Right atrium auricular region (tissue), 2 donors: ENCODE results near the gene PRKCE. TPM values are rescaled to one million over a fixed set of nuclear protein-coding genes. Genes with fewer than 3 reads are reported as not detected.

Experiments
- DNase-seq: peaks from one replicate; pipeline ENCODE4 v3.0.0-alpha.2; 2019; ENCODE audit warnings: low spot score
- H3K27ac ChIP-seq, 2 donors: fragments of 200-600 bp; sonication (generic); 1 replicate in 1 of 2; 2 replicates in 1 of 2; pipeline ENCODE4 v1.5.1; 2016 to 2019
- H3K27me3 ChIP-seq, 2 donors: fragments of 200-600 bp; sonication (generic); one replicate each; pipeline versions ENCODE4 v1.5.1 to v1.6.0; 2017 to 2019
- H3K36me3 ChIP-seq: fragments of 200-600 bp; sonication (generic); one replicate; pipeline ENCODE4 v1.5.1; 2016
- H3K4me1 ChIP-seq, 2 donors: fragments of 200-600 bp; sonication (generic); one replicate each; pipeline versions ENCODE4 v1.5.1 to v1.6.0; 2017 to 2019
- H3K4me3 ChIP-seq, 2 donors: fragments of 200-600 bp; sonication (generic); 1 replicate in 1 of 2; 2 replicates in 1 of 2; pipeline ENCODE4 v1.5.1; 2017 to 2019; ENCODE audit warnings: mild to moderate bottlenecking in 1 of 2, moderate library complexity in 1 of 2
- H3K9me3 ChIP-seq, 2 donors: fragments of 200-600 bp; sonication (generic); one replicate each; pipeline ENCODE4 v1.5.1; 2019
- CTCF ChIP-seq, 2 donors: fragments of 200-600 bp; sonication (generic); IDR thresholded peaks; one replicate each; pipeline ENCODE4 v1.5.1; 2019; ENCODE audit warnings: antibody characterized with exemption in 2 of 2
- total RNA-seq, 2 donors: library from RNA; depleted of rRNA; stranded (reverse); fragments of >200 nt; gene quantifications; one replicate each; pipeline ENCODE4 v1.1.0, GENCODE V29; 2016

The PRKCE gene
- total RNA-seq, 2 donors from 2014 or later: 7.2 to 11.8 TPM

- Histone ChIP-seq H3K36me3 (no peaks in the 10 kb centered on the region), H3K4me1 (peaks cover 0 to 42% of the 10 kb centered on the region in 2 donors), H3K9me3 (no peaks in the 10 kb centered on the region), H3K4me3 (no peak overlapping the region), H3K27me3 (no peaks in the 10 kb centered on the region), H3K27ac (peak overlapping the region in 1 of 2 donors; percentile 2)
- no peak for TF ChIP-seq CTCF (IDR thresholded peaks at IDR 0.05)
- DNase-seq: no peak
Measured at GRCh38 chr2:46032161-46032813, 380.8 kb downstream of the PRKCE start.

- H3K27me3 ChIP-seq: no peaks in the 10 kb centered on the region
- peaks cover 0 to 49% of the 10 kb centered on the region in 2 donors for H3K4me1 ChIP-seq
Measured at GRCh38 chr2:46032996-46033395, 381.5 kb downstream of the PRKCE start.

GRCh38 chr2:46034535-46034934 is 383.1 kb downstream of the PRKCE start:
- no peaks in the 10 kb centered on the region for H3K36me3 ChIP-seq
- no peaks in the 10 kb centered on the region for H3K27me3 ChIP-seq
- peaks cover 0 to 46% of the 10 kb centered on the region in 2 donors for H3K4me1 ChIP-seq
- H3K27ac ChIP-seq: no peak overlapping the region
- no peaks in the 10 kb centered on the region for H3K9me3 ChIP-seq
- no peak for DNase-seq
- H3K4me3 ChIP-seq: no peak overlapping the region
- TF ChIP-seq CTCF (IDR thresholded peaks at IDR 0.05): no peak

More at GRCh38 chr2:46032996-46033395, 381.5 kb downstream of the PRKCE start:
- no peak for TF ChIP-seq CTCF (IDR thresholded peaks at IDR 0.05)
- Histone ChIP-seq H3K4me3 (no peak overlapping the region), H3K27ac (no peak overlapping the region), H3K9me3 (no peaks in the 10 kb centered on the region), H3K36me3 (no peaks in the 10 kb centered on the region)
- DNase-seq: no peak

GRCh38 chr2:46036929-46037328 is 385.5 kb downstream of the PRKCE start:
- peaks cover 0 to 37% of the 10 kb centered on the region in 2 donors for H3K4me1 ChIP-seq
- TF ChIP-seq CTCF (IDR thresholded peaks at IDR 0.05): no peak

GRCh38 chr2:46039543-46040303 is 388.2 kb downstream of the PRKCE start:
- peaks cover 0 to 22% of the 10 kb centered on the region in 2 donors for H3K4me1 ChIP-seq
- TF ChIP-seq CTCF (IDR thresholded peaks at IDR 0.05): no peak
- no peaks in the 10 kb centered on the region for H3K9me3 ChIP-seq
- no peaks in the 10 kb centered on the region for H3K27me3 ChIP-seq
- H3K4me3 ChIP-seq: no peak overlapping the region
- H3K27ac ChIP-seq: no peak overlapping the region
- DNase-seq: no peak
- H3K36me3 ChIP-seq: no peaks in the 10 kb centered on the region

More at GRCh38 chr2:46036929-46037328, 385.5 kb downstream of the PRKCE start:
- H3K27ac ChIP-seq: no peak overlapping the region
- no peak for DNase-seq
- no peaks in the 10 kb centered on the region for H3K9me3 ChIP-seq
- no peaks in the 10 kb centered on the region for H3K27me3 ChIP-seq
- H3K36me3 ChIP-seq: no peaks in the 10 kb centered on the region
- H3K4me3 ChIP-seq: no peak overlapping the region
